Esophagus squamous epithelium (tissue), 5 donors: ENCODE measurements around the gene TLK1. TPM values are rescaled to one million over a fixed set of nuclear protein-coding genes. Genes with fewer than 3 reads are reported as not detected.

Experiments used
- DNase-seq: peaks from one replicate; lab custom pipeline; 2025; lab: John Stamatoyannopoulos, UW
- H3K27ac ChIP-seq, 4 donors: fragments of 200-600 bp; sonication (generic); one replicate each; pipeline ENCODE4 v1.5.1; 2016 to 2019; ENCODE audit warnings: mild to moderate bottlenecking in 1 of 4
- H3K27me3 ChIP-seq, 4 donors: fragments of 200-600 bp; sonication (generic); 1 replicate in 3 of 4; 2 replicates in 1 of 4; pipeline versions ENCODE4 v1.5.1 to v1.6.0; 2017 to 2021; ENCODE audit warnings: antibody characterized with exemption in 1 of 4
- H3K36me3 ChIP-seq, 3 donors: fragments of 200-600 bp; sonication (generic); one replicate each; pipeline ENCODE4 v1.5.1; 2016 to 2019
- H3K4me1 ChIP-seq, 3 donors: fragments of 200-600 bp; sonication (generic); one replicate each; pipeline ENCODE4 v1.5.1; 2017 to 2019
- H3K4me3 ChIP-seq, 4 donors: fragments of 200-600 bp; sonication (generic); 1 replicate in 3 of 4; 2 replicates in 1 of 4; pipeline ENCODE4 v1.5.1; 2016 to 2019; ENCODE audit warnings: mild to moderate bottlenecking in 2 of 4, moderate library complexity in 1 of 4
- H3K9me3 ChIP-seq, 3 donors: fragments of 200-600 bp; sonication (generic); one replicate each; pipeline ENCODE4 v1.5.1; 2016 to 2019
- POLR2A ChIP-seq, 4 donors: fragments of 450-650 bp; IDR thresholded peaks; one replicate each; pipeline ENCODE4 v1.6.1; 2017; ENCODE audit warnings: antibody characterized with exemption in 4 of 4, mild to moderate bottlenecking in 4 of 4, moderate library complexity in 3 of 4
- WGBS, 2 donors: methylation state at CpG; one replicate each; pipeline ENCODE4 v1.1.5; 2018; 5-methylcytosine and 5-hydroxymethylcytosine counted together
- intact Hi-C: fragments of 100-400 bp; cut with DNase I; formaldehyde crosslinking; loops from one replicate; pipeline ENCODE4 v1.15.0; 2022
- total RNA-seq, 4 donors: library from RNA; depleted of rRNA; stranded (reverse); fragments of >200 nt; gene quantifications; one replicate each; pipeline ENCODE4 v1.1.0, GENCODE V29; 2016
- TF ChIP-seq, protein P1 (sequence below), 6 experiments: fragments of 450-650 bp in 4 of 6; fragments of 200-600 bp in 2 of 6; sonication (generic) in 2 of 6; IDR thresholded peaks; one replicate each; pipeline ENCODE4 v1.5.1; 2016 to 2019; ENCODE audit warnings: antibody characterized with exemption in 6 of 6, mild to moderate bottlenecking in 4 of 6, moderate library complexity in 4 of 6
- donor health status: DM: yes; HTN: yes; CAD: no.

TLK1 gene
- total RNA-seq, 4 donors from 2014 or later: 11.1 to 24.5 (median 20.0) TPM

DNA sequence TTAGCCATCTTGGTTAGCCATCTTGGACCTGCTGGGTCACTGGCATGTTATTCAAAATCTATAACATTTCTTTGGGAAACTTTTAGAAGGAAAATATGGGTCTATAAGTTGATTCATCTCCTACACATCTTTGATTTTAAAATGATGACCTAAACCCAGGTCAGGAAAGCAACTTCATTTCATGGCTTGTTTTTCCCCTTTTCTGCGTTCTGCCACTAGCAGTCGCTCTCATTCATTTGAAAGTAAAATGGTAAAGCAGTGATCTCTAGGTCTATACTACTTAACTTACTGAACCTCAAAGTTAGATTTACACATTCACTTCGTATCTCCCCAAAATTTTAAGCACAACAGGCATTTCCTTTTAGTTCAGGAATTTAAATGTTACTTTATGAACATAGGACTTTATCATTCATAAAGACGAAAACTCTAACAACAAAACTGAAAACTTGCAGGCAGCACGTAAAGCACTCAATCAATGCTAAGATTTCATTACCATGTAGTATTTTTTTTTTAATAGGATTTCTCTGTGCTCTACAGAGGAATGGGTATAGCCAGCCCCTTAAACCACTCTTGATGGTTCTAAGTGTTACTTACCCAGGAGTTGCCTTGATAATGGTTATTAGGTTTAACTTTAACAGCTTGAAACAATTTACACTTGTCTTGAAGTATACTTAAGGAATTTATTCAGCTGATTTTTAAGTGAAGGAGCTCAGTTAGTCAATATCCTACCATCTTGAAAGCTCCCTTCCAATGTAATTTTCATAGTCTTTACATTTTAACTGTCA lies 169.1 kb downstream of the TLK1 start:
- H3K4me1 ChIP-seq: no peaks in the 10 kb centered on the region
- no peak for TF ChIP-seq POLR2A (IDR thresholded peaks at IDR 0.05)
- no peak for DNase-seq
- peaks cover 0 to 69% (median 0%) of the 10 kb centered on the region in 3 donors for H3K36me3 ChIP-seq
- H3K9me3 ChIP-seq: no peaks in the 10 kb centered on the region
- intact Hi-C loops: no loop called here
- no peak overlapping the region for H3K27ac ChIP-seq
- no peaks in the 10 kb centered on the region for H3K27me3 ChIP-seq
- no peak overlapping the region for H3K4me3 ChIP-seq
- 93 to 95% methylated on average over 5 of the region's 5 CpGs for WGBS, 2 donors

DNA sequence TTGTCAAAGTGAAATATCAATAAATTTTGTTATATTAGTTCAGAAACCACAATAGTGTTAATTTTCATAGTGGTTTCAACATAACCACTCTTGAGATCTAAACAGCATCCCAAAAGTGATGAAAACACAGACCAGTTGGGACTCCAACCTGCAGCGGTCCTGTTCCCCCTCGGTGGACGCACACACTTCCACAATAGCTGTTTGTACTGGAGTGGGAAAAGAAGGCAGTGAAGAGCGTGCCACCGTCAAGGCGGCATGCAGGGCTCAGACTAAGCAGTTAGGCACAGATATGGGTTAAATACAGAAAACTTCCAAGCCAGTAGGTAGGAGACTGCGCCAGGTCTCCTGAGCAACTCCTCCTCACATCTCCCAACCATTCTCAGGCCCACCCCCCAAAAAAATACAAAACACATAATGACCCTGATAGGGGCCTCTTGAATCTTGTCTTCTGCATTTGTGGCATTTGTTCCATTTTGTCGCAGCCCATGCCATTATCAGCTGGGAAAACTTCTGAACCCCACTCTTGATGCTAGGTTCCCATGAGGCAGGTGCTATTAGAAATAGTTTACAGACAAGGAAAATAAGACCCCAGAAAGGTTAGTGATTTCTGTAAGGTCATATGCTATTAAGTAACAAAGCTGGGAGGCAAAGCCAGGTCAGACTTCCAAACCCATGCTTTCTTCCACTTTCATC lies 174.0 kb downstream of the TLK1 start:
- Histone ChIP-seq H3K36me3 (peaks cover 0 to 20% (median 0%) of the 10 kb centered on the region in 3 donors), H3K27me3 (no peaks in the 10 kb centered on the region), H3K4me1 (no peaks in the 10 kb centered on the region), H3K27ac (no peak overlapping the region), H3K4me3 (no peak overlapping the region), H3K9me3 (no peaks in the 10 kb centered on the region)
- intact Hi-C loops: no loop called here
- TF ChIP-seq, protein P1, sequence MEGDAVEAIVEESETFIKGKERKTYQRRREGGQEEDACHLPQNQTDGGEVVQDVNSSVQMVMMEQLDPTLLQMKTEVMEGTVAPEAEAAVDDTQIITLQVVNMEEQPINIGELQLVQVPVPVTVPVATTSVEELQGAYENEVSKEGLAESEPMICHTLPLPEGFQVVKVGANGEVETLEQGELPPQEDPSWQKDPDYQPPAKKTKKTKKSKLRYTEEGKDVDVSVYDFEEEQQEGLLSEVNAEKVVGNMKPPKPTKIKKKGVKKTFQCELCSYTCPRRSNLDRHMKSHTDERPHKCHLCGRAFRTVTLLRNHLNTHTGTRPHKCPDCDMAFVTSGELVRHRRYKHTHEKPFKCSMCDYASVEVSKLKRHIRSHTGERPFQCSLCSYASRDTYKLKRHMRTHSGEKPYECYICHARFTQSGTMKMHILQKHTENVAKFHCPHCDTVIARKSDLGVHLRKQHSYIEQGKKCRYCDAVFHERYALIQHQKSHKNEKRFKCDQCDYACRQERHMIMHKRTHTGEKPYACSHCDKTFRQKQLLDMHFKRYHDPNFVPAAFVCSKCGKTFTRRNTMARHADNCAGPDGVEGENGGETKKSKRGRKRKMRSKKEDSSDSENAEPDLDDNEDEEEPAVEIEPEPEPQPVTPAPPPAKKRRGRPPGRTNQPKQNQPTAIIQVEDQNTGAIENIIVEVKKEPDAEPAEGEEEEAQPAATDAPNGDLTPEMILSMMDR (IDR thresholded peaks at IDR 0.05): no peak
- no peak for TF ChIP-seq POLR2A (IDR thresholded peaks at IDR 0.05)
- 95 to 98% methylated on average over 8 of the region's 8 CpGs for WGBS, 2 donors
- no peak for DNase-seq

DNA sequence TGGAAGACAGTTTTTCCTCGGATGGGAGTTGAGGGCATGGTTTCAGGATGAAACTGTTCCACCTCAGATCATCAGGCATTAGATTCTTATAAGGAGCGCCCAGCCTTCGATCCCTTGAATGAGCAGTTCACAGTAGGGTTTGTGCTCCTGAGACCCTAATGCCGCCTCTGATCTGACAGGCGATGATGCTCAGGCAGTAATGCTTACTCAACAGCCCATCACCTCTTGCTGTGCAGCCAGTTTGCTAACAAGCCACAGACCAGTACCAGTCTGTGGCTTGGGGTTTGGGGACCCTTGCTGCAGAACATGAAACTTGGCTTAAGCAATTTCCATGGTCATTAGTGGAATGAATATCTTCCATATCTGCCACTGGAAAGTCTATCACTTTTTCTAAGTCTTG lies 175.3 kb downstream of the TLK1 start:
- 91 to 100% methylated on average over 5 of the region's 5 CpGs for WGBS, 2 donors
- TF ChIP-seq, protein P1 (IDR thresholded peaks at IDR 0.05): no peak
- TF ChIP-seq POLR2A (IDR thresholded peaks at IDR 0.05): no peak
- Histone ChIP-seq H3K36me3 (peaks cover 0 to 11% (median 0%) of the 10 kb centered on the region in 3 donors), H3K27ac (no peak overlapping the region), H3K9me3 (no peaks in the 10 kb centered on the region), H3K4me3 (no peak overlapping the region), H3K4me1 (no peaks in the 10 kb centered on the region), H3K27me3 (no peaks in the 10 kb centered on the region)
- DNase-seq: no peak
- intact Hi-C loops: no loop called here

DNA sequence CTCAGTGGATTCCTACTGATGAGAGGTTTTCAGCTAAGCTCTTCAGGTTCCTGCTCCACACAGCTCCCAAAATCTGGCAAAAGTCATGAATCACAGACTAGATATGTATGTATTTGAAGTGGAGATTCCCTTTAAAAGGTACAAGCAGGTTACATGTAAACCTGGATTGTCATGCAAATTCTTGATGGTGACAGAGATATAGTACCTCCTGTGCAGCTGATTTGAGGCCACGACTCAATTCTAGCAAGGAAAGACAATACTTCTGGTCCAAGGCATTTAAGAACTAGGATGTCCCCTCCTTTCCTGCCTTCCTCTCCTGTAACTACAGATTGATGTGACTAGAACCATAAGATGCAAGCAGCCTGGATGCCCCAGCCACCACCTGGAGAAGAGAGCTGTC lies 176.6 kb downstream of the TLK1 start:
- Histone ChIP-seq H3K36me3 (no peaks in the 10 kb centered on the region), H3K27me3 (no peaks in the 10 kb centered on the region), H3K4me1 (no peaks in the 10 kb centered on the region), H3K27ac (no peak overlapping the region), H3K4me3 (no peak overlapping the region), H3K9me3 (no peaks in the 10 kb centered on the region)
- 50 to 55% methylated on average over 1 of the region's 1 CpG for WGBS, 2 donors
- intact Hi-C loops: no loop called here
- no peak for DNase-seq
- no peak for TF ChIP-seq POLR2A (IDR thresholded peaks at IDR 0.05)
- TF ChIP-seq, protein P1 (IDR thresholded peaks at IDR 0.05): no peak

DNA sequence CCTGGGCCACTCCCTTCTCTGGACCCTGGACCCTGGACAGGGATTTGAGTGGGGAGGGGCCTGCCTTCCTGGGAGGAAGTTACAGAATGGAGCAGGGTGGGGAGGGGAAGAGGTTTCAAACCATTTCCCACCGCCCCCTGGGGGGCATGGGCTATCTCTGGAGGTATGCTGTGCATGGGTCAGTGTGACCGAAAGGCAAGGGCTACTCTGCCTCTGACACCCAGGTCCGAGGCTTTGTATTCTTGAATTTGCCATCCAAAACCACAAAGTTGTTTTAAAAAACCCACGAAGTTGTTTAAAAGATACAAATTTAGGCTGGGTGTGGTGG lies 184.8 kb downstream of the TLK1 start:
- Histone ChIP-seq H3K36me3 (no peaks in the 10 kb centered on the region), H3K27me3 (no peaks in the 10 kb centered on the region), H3K27ac (no peak overlapping the region), H3K9me3 (no peaks in the 10 kb centered on the region), H3K4me3 (no peak overlapping the region), H3K4me1 (peaks cover 0 to 21% (median 4%) of the 10 kb centered on the region in 3 donors)
- no peak for DNase-seq
- TF ChIP-seq, protein P1 (IDR thresholded peaks at IDR 0.05): no peak
- TF ChIP-seq POLR2A (IDR thresholded peaks at IDR 0.05): no peak
- WGBS, 2 donors: 56 to 68% methylated on average over 2 to 4 of the region's 4 CpGs
- intact Hi-C loops: loop anchor here (10.0 kb wide), 1 partner anchor 189 kb away; the partner anchor contains the start of gene TLK1
